Transverse colon (tissue), 4 donors: ENCODE measurements around the gene PMEPA1. TPM values are rescaled to one million over a fixed set of nuclear protein-coding genes. Genes with fewer than 3 reads are reported as not detected.

Experiments used
- DNase-seq: peaks from one replicate; pipeline ENCODE4 v3.0.0-alpha.2; 2019
- H3K27ac ChIP-seq, 4 donors: fragments of 200-600 bp; sonication (generic); 2 replicates each; pipeline ENCODE4 v1.5.1; 2016 to 2018; ENCODE audit warnings: inconsistent platforms in 4 of 4
- H3K27me3 ChIP-seq: fragments of 200-600 bp; sonication (generic); 2 replicates; pipeline ENCODE4 v1.5.1; 2017; ENCODE audit warnings: inconsistent platforms
- H3K36me3 ChIP-seq, 4 donors: fragments of 200-600 bp; sonication (generic); 2 replicates each; pipeline ENCODE4 v1.5.1; 2017 to 2019; ENCODE audit warnings: inconsistent platforms in 4 of 4
- H3K4me1 ChIP-seq, 4 donors: fragments of 200-600 bp; sonication (generic); 2 replicates each; pipeline ENCODE4 v1.5.1; 2017 to 2020; ENCODE audit warnings: inconsistent platforms in 4 of 4
- H3K4me3 ChIP-seq, 4 donors: fragments of 200-600 bp; sonication (generic); 1 replicate in 1 of 4; 2 replicates in 3 of 4; pipeline versions ENCODE4 v1.5.1 to v1.6.1; 2017 to 2019; ENCODE audit warnings: inconsistent platforms in 4 of 4
- H3K9me3 ChIP-seq, 2 donors: fragments of 200-600 bp; sonication (generic); 2 replicates each; pipeline ENCODE4 v1.5.1; 2017 to 2019; ENCODE audit warnings: inconsistent platforms in 2 of 2
- CTCF ChIP-seq, 5 experiments: fragments of 200-600 bp in 3 of 5; fragments of 450-650 bp in 2 of 5; sonication (generic) in 3 of 5; IDR thresholded peaks; 1 replicate in 2 of 5; 2 replicates in 3 of 5; pipeline ENCODE4 v1.5.1; 2016 to 2017; ENCODE audit warnings: antibody characterized with exemption in 5 of 5, inconsistent platforms in 3 of 5, mild to moderate bottlenecking in 2 of 5, moderate library complexity in 1 of 5
- EP300 ChIP-seq: sonication (generic); formaldehyde crosslinking; IDR thresholded peaks from one replicate; pipeline ENCODE4 v1.6.1; 2017; ENCODE audit warnings: antibody characterized with exemption, low read depth
- POLR2A ChIP-seq: fragments of 450-650 bp; IDR thresholded peaks from one replicate; pipeline ENCODE4 v1.6.1; 2016; ENCODE audit warnings: antibody characterized with exemption, mild to moderate bottlenecking, moderate library complexity
- POLR2AphosphoS5 ChIP-seq, 3 donors: sonication (generic); formaldehyde crosslinking; IDR thresholded peaks; one replicate each; pipeline ENCODE4 v1.6.1; 2016; ENCODE audit warnings: antibody characterized with exemption in 3 of 3
- WGBS, 2 donors: methylation state at CpG; one replicate each; pipeline ENCODE4 v1.1.5; 2018; ENCODE audit warnings: low coverage in 1 of 2; 5-methylcytosine and 5-hydroxymethylcytosine counted together
- in situ Hi-C, 4 donors: fragments of 200-750 bp; cut with MboI; loops; one replicate each; pipeline versions ENCODE4 v1.15.0 to v1.15.1; 2017; ENCODE audit warnings: low sequenced_read_pairs in 3 of 4, low pct_ligation_motif_present in 1 of 4, low pct_unique_long_range_greater_than_20kb in 1 of 4
- intact Hi-C: fragments of 100-400 bp; cut with DNase I; formaldehyde crosslinking; loops from one replicate; pipeline ENCODE4 v1.15.1; 2023; ENCODE audit warnings: low total_unique reads
- total RNA-seq, 4 donors: library from RNA; depleted of rRNA; stranded (reverse); fragments of >200 nt; gene quantifications; one replicate each; pipeline ENCODE4 v1.1.0, GENCODE V29; 2016

Gene PMEPA1
- total RNA-seq, 4 donors from 2014 or later, result 6.4 to 10.8 (median 8.4) TPM

GRCh38 chr20:57683881-57684807 lies 25.7 kb downstream of the PMEPA1 start:
- no peaks in the 10 kb centered on the region for H3K9me3 ChIP-seq
- H3K4me3 ChIP-seq, result no peak overlapping the region
- H3K27me3 ChIP-seq, result no peaks in the 10 kb centered on the region
- no peak for TF ChIP-seq POLR2A
- no peak for TF ChIP-seq POLR2AphosphoS5 (IDR thresholded peaks at IDR 0.05)
- no peak for TF ChIP-seq EP300
- no peak for TF ChIP-seq CTCF (IDR thresholded peaks at IDR 0.05)
- WGBS, 2 donors, result 77 to 83% methylated on average over 2 to 21 of the region's 26 CpGs
- peaks cover 5 to 45% (median 23%) of the 10 kb centered on the region in 4 donors for H3K4me1 ChIP-seq
- no peaks in the 10 kb centered on the region for H3K36me3 ChIP-seq
- H3K27ac ChIP-seq, result peak overlapping the region in 2 of 4 donors; percentile 45 to 72
- DNase-seq, result no peak
- intact Hi-C loops (no loop called here), in situ Hi-C loops (no loop called here)

- 69 to 89% methylated on average over 3 to 7 of the region's 7 CpGs for WGBS, 2 donors
- Histone ChIP-seq H3K27me3 (no peaks in the 10 kb centered on the region), H3K36me3 (no peaks in the 10 kb centered on the region), H3K9me3 (no peaks in the 10 kb centered on the region), H3K27ac (peak overlapping the region; percentile 24 to 72 (median 55)), H3K4me3 (no peak overlapping the region), H3K4me1 (peaks cover 5 to 45% (median 23%) of the 10 kb centered on the region in 4 donors)
- TF ChIP-seq POLR2A (no peak), POLR2AphosphoS5 (IDR thresholded peaks at IDR 0.05) (no peak), EP300 (no peak)
- in situ Hi-C loops, result no loop called here
- intact Hi-C loops, result no loop called here
- no peak for DNase-seq
Observed at GRCh38 chr20:57683287-57683686, 26.5 kb downstream of the PMEPA1 start.

- in situ Hi-C loops (no loop called here), intact Hi-C loops (no loop called here)
- no peaks in the 10 kb centered on the region for H3K27me3 ChIP-seq
- peak overlapping the region; percentile 24 to 72 (median 55) for H3K27ac ChIP-seq
- WGBS, 2 donors, result 71 to 77% methylated on average over 11 to 28 of the region's 28 CpGs
- H3K9me3 ChIP-seq, result no peaks in the 10 kb centered on the region
- DNase-seq, result peak; percentile 58
- no peak overlapping the region for H3K4me3 ChIP-seq
- no peaks in the 10 kb centered on the region for H3K36me3 ChIP-seq
- peaks cover 10 to 47% (median 23%) of the 10 kb centered on the region in 4 donors for H3K4me1 ChIP-seq
- TF ChIP-seq CTCF (IDR thresholded peaks at IDR 0.05), result no peak
- no peak for TF ChIP-seq POLR2AphosphoS5 (IDR thresholded peaks at IDR 0.05)
- no peak for TF ChIP-seq EP300
- no peak for TF ChIP-seq POLR2A
Observed at GRCh38 chr20:57682184-57683101, 27.4 kb downstream of the PMEPA1 start.

- 69 to 70% methylated on average over 2 to 24 of the region's 24 CpGs for WGBS, 2 donors
- no peak overlapping the region for H3K4me3 ChIP-seq
- intact Hi-C loops, result no loop called here
- no peaks in the 10 kb centered on the region for H3K9me3 ChIP-seq
- H3K4me1 ChIP-seq, result peaks cover 14 to 49% (median 31%) of the 10 kb centered on the region in 4 donors
- in situ Hi-C loops, result no loop called here
- peak overlapping the region; percentile 2 to 72 (median 40) for H3K27ac ChIP-seq
- H3K36me3 ChIP-seq, result no peaks in the 10 kb centered on the region
- peak; percentile 51 for DNase-seq
- H3K27me3 ChIP-seq, result no peaks in the 10 kb centered on the region
- TF ChIP-seq POLR2AphosphoS5 (IDR thresholded peaks at IDR 0.05) (no peak), CTCF (IDR thresholded peaks at IDR 0.05) (no peak)
Observed at GRCh38 chr20:57680934-57681914, 28.6 kb downstream of the PMEPA1 start.
